ENCODE data around the gene ANO4. TPM values are rescaled to one million over a fixed set of nuclear protein-coding genes. Genes with fewer than 3 reads are reported as not detected.

Gene ANO4
- total and polyA plus RNA-seq, 2 donors (not counting 1 experiment from before 2014, with no cell fraction given), result not detected

- intact Hi-C loops (cut with micrococcal nuclease), result no loop called here
- H3K27ac ChIP-seq (ENCODE audit: low read length in 2 of 2), result no peak overlapping the region
- peaks cover 6% of the 10 kb centered on the region for H3K27me3 Mint-ChIP-seq
- no peaks in the 10 kb centered on the region for H3K27me3 ChIP-seq (replicated peaks in 1 of 4; ENCODE audit: control extremely low read depth in 1 of 4, control insufficient read depth in 3 of 4, insufficient read depth in 4 of 4, low read length in 3 of 4)
- H3K9me3 ChIP-seq (ENCODE audit: control extremely low read depth in 1 of 3, control insufficient read depth in 2 of 3, insufficient read depth in 1 of 3, low read length in 2 of 3), result no peaks in the 10 kb centered on the region
- TF ChIP-seq, protein P1, sequence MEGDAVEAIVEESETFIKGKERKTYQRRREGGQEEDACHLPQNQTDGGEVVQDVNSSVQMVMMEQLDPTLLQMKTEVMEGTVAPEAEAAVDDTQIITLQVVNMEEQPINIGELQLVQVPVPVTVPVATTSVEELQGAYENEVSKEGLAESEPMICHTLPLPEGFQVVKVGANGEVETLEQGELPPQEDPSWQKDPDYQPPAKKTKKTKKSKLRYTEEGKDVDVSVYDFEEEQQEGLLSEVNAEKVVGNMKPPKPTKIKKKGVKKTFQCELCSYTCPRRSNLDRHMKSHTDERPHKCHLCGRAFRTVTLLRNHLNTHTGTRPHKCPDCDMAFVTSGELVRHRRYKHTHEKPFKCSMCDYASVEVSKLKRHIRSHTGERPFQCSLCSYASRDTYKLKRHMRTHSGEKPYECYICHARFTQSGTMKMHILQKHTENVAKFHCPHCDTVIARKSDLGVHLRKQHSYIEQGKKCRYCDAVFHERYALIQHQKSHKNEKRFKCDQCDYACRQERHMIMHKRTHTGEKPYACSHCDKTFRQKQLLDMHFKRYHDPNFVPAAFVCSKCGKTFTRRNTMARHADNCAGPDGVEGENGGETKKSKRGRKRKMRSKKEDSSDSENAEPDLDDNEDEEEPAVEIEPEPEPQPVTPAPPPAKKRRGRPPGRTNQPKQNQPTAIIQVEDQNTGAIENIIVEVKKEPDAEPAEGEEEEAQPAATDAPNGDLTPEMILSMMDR (IDR thresholded peaks at IDR 0.05), result no peak
- no peak for TF ChIP-seq EZH2 (IDR thresholded peaks at IDR 0.05; ENCODE audit: borderline replicate concordance, insufficient read depth, low read depth, low read length, poor library complexity, severe bottlenecking)
- H3K79me2 ChIP-seq (ENCODE audit: control insufficient read depth, insufficient read depth, low read length), result no peaks in the 10 kb centered on the region
- peaks cover 2% of the 10 kb centered on the region for H3K9me3 Mint-ChIP-seq (ENCODE audit: insufficient read depth)
- H3K4me1 ChIP-seq (ENCODE audit: control insufficient read depth in 2 of 2, insufficient read depth in 2 of 2, low read length in 2 of 2), result no peaks in the 10 kb centered on the region
- H3K4me3 ChIP-seq (ENCODE audit: control extremely low read depth in 1 of 5, extremely low read depth in 1 of 5, insufficient read depth in 1 of 5, low read depth in 2 of 5, low read length in 4 of 5), result no peak overlapping the region
- no peaks in the 10 kb centered on the region for H4K20me1 ChIP-seq (ENCODE audit: control insufficient read depth, insufficient read depth, low read length, poor library complexity, severe bottlenecking)
- ChIA-PET POLR2A (no interaction called here), CTCF (no interaction called here)
- H3K4me2 ChIP-seq (replicated peaks; ENCODE audit: low read depth, low read length, poor library complexity, severe bottlenecking), result no peak overlapping the region
- no peak overlapping the region for H3K27ac Mint-ChIP-seq
- H3K4me3 Mint-ChIP-seq, result no peak overlapping the region
- no peaks in the 10 kb centered on the region for H3K36me3 ChIP-seq (replicated peaks in 1 of 2; ENCODE audit: control extremely low read depth in 1 of 2, control insufficient read depth in 1 of 2, extremely low read depth in 1 of 2, insufficient read depth in 2 of 2, low read length in 1 of 2)
- H2AFZ ChIP-seq (ENCODE audit: insufficient read depth, low read depth, low read length, poor library complexity, severe bottlenecking), result no peak overlapping the region
- DNase-seq, result no peak
- no peak for ATAC-seq (ENCODE audit: low read depth)
- WGBS (ENCODE audit: insufficient coverage), result no CpG with 5 or more reads among the region's 2 CpGs
- H3K9ac ChIP-seq (ENCODE audit: low read length), result no peak overlapping the region
- no peaks in the 10 kb centered on the region for H3K4me1 Mint-ChIP-seq
These were observed 199.4 kb downstream of the ANO4 start for GRCh38 chr12:100993916-100994450.

- intact Hi-C loops (cut with micrococcal nuclease), result no loop called here
- Mint-ChIP-seq H3K27me3 (peaks cover 6% of the 10 kb centered on the region), H3K9me3 (ENCODE audit: insufficient read depth) (no peaks in the 10 kb centered on the region), H3K27ac (no peak overlapping the region), H3K4me1 (no peaks in the 10 kb centered on the region), H3K4me3 (no peak overlapping the region)
- TF ChIP-seq, protein P1 (IDR thresholded peaks at IDR 0.05), result no peak
- TF ChIP-seq EZH2 (IDR thresholded peaks at IDR 0.05; ENCODE audit: borderline replicate concordance, insufficient read depth, low read depth, low read length, poor library complexity, severe bottlenecking), result no peak
- Histone ChIP-seq H3K79me2 (ENCODE audit: control insufficient read depth, insufficient read depth, low read length) (no peaks in the 10 kb centered on the region), H3K9me3 (ENCODE audit: control extremely low read depth in 1 of 3, control insufficient read depth in 2 of 3, insufficient read depth in 1 of 3, low read length in 2 of 3) (no peaks in the 10 kb centered on the region), H4K20me1 (ENCODE audit: control insufficient read depth, insufficient read depth, low read length, poor library complexity, severe bottlenecking) (no peaks in the 10 kb centered on the region), H2AFZ (ENCODE audit: insufficient read depth, low read depth, low read length, poor library complexity, severe bottlenecking) (no peak overlapping the region), H3K36me3 (replicated peaks in 1 of 2; ENCODE audit: control extremely low read depth in 1 of 2, control insufficient read depth in 1 of 2, extremely low read depth in 1 of 2, insufficient read depth in 2 of 2, low read length in 1 of 2) (no peaks in the 10 kb centered on the region), H3K4me2 (replicated peaks; ENCODE audit: low read depth, low read length, poor library complexity, severe bottlenecking) (no peak overlapping the region), H3K4me1 (ENCODE audit: control insufficient read depth in 2 of 2, insufficient read depth in 2 of 2, low read length in 2 of 2) (no peaks in the 10 kb centered on the region), H3K27me3 (replicated peaks in 1 of 4; ENCODE audit: control extremely low read depth in 1 of 4, control insufficient read depth in 3 of 4, insufficient read depth in 4 of 4, low read length in 3 of 4) (no peaks in the 10 kb centered on the region), H3K27ac (ENCODE audit: low read length in 2 of 2) (no peak overlapping the region), H3K4me3 (ENCODE audit: control extremely low read depth in 1 of 5, extremely low read depth in 1 of 5, insufficient read depth in 1 of 5, low read depth in 2 of 5, low read length in 4 of 5) (no peak overlapping the region), H3K9ac (ENCODE audit: low read length) (no peak overlapping the region)
- WGBS (ENCODE audit: insufficient coverage), result 80% methylated on average over 1 of the region's 3 CpGs
- ChIA-PET CTCF (no interaction called here), POLR2A (no interaction called here)
- no peak for ATAC-seq (ENCODE audit: low read depth)
- no peak for DNase-seq
These were observed 200.6 kb downstream of the ANO4 start for GRCh38 chr12:100995201-100995600.

Measured in B cell (primary cell).